ENCODE data around the gene MAB21L3.

The MAB21L3 gene

DNA sequence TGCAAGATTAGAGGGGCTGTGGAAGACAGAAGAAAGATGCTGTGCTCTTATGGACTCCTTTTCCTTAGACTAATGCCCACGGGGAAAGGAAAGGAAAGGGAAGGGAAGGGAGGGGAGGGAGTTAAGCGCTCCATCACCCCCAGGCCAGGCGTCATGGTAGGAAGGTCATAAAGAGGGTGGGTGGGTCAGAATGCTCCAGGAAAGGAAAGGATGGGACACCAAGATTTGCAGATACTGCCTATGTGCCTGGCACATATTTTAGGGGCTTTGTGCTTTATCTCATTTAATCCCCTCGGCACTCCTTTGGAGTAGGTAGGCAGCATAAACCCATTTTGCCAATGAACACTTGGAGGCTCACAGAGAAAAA lies 41.4 kb downstream of the MAB21L3 start:
- no peaks in the 10 kb centered on the region for H3K4me1 ChIP-seq (ENCODE audit: insufficient read depth, low read length)
- H3K36me3 ChIP-seq (ENCODE audit: insufficient read depth, low read length) = no peaks in the 10 kb centered on the region
- no peak overlapping the region for H2AFZ ChIP-seq (ENCODE audit: low read depth, low read length)
- H3K27me3 ChIP-seq (ENCODE audit: insufficient read depth, low read length) = peaks cover 3% of the 10 kb centered on the region
- peak overlapping the region; percentile 29 for H3K4me3 ChIP-seq (ENCODE audit: low read length)
- H3K9me3 ChIP-seq (ENCODE audit: low read length) = no peaks in the 10 kb centered on the region

DNA sequence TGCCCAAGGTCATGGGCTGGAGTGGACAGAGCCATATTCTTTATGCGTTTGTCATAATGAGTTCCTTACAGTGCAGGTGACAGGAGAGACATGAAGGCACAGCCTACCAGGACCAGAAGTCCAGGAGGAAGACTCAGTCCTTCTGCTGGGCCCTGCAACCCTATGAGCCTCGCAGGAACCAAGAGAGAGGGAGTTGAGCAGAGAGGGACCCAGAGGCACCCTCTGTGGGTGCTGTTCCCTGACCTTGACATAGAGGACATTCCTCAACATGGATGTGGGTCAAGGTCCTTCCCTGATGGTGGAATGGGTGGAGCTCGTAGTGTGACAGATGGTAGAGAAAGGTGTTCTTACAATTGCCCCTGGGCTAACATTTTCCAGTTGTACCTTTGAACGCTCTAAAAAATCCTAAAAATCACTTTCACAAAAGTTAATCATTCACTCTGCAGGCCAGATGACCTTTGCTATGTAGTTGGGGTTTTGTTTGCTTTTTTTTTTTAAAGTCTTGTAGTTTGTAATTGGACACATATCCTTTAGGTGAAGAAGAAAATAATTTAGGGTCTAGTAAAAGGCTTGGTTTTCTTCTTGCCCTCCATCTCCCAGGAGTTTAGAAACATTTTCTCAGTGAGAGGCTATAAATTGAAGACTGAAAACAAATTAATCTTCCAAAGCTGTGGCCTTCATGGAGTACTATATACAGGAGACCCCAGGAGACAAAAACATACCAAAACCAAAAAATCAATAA lies 41.9 kb downstream of the MAB21L3 start:
- H2AFZ ChIP-seq (ENCODE audit: low read depth, low read length) = no peak overlapping the region
- H3K4me1 ChIP-seq (ENCODE audit: insufficient read depth, low read length) = no peaks in the 10 kb centered on the region
- H3K27me3 ChIP-seq (ENCODE audit: insufficient read depth, low read length) = peaks cover 3% of the 10 kb centered on the region
- H3K9me3 ChIP-seq (ENCODE audit: low read length) = no peaks in the 10 kb centered on the region
- no peak overlapping the region for H3K4me3 ChIP-seq (ENCODE audit: low read length)
- H3K36me3 ChIP-seq (ENCODE audit: insufficient read depth, low read length) = no peaks in the 10 kb centered on the region

DNA sequence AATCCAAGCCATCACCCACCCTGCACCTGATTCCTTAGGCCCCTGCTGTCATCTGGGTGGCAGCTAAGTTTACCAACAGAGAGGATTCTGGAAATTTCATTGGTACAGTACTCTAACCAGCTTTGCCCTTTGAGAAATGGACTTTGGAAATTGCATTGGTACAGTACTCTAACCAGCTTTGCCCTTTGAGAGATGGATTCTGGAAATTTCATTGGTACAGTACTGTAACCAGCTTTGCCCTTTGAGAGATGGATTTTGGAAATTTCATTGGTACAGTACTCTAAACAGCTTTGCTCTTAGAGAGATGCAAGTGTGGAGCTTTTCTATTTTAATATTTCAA lies 42.5 kb downstream of the MAB21L3 start:
- no peak overlapping the region for H3K4me3 ChIP-seq (ENCODE audit: low read length)
- H3K27me3 ChIP-seq (ENCODE audit: insufficient read depth, low read length) = peaks cover 3% of the 10 kb centered on the region
- no peaks in the 10 kb centered on the region for H3K36me3 ChIP-seq (ENCODE audit: insufficient read depth, low read length)
- no peaks in the 10 kb centered on the region for H3K9me3 ChIP-seq (ENCODE audit: low read length)
- H3K4me1 ChIP-seq (ENCODE audit: insufficient read depth, low read length) = no peaks in the 10 kb centered on the region
- H2AFZ ChIP-seq (ENCODE audit: low read depth, low read length) = no peak overlapping the region

DNA sequence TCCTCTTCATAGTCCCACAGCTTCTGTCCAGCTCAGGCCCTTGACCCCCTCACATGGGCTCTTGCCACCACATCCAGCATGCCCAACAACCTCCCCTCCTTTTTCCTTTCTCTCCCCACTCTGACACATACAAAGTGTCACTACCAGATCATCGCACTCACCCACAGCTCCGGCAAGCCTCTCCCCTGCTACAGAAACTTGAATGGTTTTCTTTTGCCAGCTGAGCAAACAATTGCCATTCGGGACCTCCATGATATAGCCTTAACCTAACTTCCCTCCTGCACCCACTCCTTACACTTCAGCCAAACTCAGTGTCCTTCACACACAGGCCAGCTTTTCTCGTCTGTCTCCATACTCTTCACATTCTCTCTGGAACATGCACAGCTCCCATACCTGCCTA lies 43.3 kb downstream of the MAB21L3 start:
- Histone ChIP-seq H3K27me3 (ENCODE audit: insufficient read depth, low read length) (peaks cover 3% of the 10 kb centered on the region), H3K36me3 (ENCODE audit: insufficient read depth, low read length) (no peaks in the 10 kb centered on the region), H3K9me3 (ENCODE audit: low read length) (no peaks in the 10 kb centered on the region), H3K4me1 (ENCODE audit: insufficient read depth, low read length) (no peaks in the 10 kb centered on the region), H3K4me3 (ENCODE audit: low read length) (no peak overlapping the region), H2AFZ (ENCODE audit: low read depth, low read length) (no peak overlapping the region)

DNA sequence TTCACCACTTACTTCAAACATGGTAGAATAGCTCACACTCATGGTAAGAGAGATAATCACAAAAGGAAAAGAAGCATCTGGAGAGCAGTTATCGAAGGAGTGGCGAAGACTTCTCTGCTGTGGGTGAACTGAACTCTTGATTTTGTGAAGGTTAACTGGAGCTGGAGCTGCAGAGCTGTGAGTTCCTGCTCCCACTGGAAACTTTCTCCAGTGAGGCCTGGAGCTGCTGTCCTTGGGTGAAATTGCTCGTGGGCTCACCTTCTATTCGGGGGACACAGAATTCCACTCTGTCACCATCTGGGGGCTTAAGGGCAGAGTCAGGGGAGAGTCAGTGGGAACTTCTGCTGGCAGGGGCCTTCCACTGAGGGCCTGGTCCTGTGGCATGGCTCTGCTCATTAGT lies 45.9 kb downstream of the MAB21L3 start:
- H3K36me3 ChIP-seq (ENCODE audit: insufficient read depth, low read length) = no peaks in the 10 kb centered on the region
- H3K4me3 ChIP-seq (ENCODE audit: low read length) = no peak overlapping the region
- H3K27me3 ChIP-seq (ENCODE audit: insufficient read depth, low read length) = peaks cover 3% of the 10 kb centered on the region
- no peaks in the 10 kb centered on the region for H3K9me3 ChIP-seq (ENCODE audit: low read length)
- no peak overlapping the region for H2AFZ ChIP-seq (ENCODE audit: low read depth, low read length)
- no peaks in the 10 kb centered on the region for H3K4me1 ChIP-seq (ENCODE audit: insufficient read depth, low read length)

DNA sequence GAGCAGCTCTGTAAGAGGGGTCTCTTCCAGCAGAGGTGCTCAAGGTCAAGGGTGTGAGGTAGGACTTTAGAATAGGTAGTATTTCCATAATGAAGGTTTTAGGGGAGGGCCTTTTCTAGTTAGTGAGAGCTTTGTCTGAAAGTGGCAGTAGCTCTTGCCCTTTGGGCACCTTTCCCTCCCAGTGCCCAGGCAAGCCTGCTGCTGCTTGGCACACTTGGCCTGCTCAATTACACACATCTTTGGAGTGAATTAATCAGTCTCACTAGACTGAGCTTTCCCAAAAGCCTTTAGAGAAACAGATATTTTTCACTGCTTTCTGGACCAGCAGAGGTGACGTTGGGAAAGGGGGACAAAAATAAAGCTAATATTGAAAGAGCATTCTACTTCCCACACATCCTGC lies 48.0 kb downstream of the MAB21L3 start:
- H3K27me3 ChIP-seq (ENCODE audit: insufficient read depth, low read length) = no peaks in the 10 kb centered on the region
- H3K4me1 ChIP-seq (ENCODE audit: insufficient read depth, low read length) = no peaks in the 10 kb centered on the region
- H3K36me3 ChIP-seq (ENCODE audit: insufficient read depth, low read length) = no peaks in the 10 kb centered on the region
- no peaks in the 10 kb centered on the region for H3K9me3 ChIP-seq (ENCODE audit: low read length)
- H3K4me3 ChIP-seq (ENCODE audit: low read length) = no peak overlapping the region
- H2AFZ ChIP-seq (ENCODE audit: low read depth, low read length) = no peak overlapping the region

DNA sequence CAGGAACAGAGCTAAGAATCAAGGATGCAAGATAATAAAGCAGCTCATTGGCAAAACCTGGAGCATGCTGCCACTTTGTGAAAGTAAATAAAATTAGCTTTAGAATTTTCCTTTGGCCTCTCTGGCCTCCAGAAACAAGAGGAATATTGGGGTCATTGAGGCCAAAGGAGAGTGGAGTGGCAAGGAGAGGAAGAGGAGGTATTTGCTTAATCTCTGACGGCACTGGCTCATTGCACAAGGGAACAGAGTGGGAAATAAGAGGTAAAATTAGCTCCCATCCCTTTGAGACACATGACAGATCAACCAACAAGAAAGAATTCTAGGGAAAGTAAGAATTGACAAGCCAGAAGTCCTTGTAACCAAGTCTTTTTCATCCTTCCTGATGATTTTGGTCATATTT lies 48.4 kb downstream of the MAB21L3 start:
- H3K9me3 ChIP-seq (ENCODE audit: low read length) = no peaks in the 10 kb centered on the region
- no peaks in the 10 kb centered on the region for H3K36me3 ChIP-seq (ENCODE audit: insufficient read depth, low read length)
- no peaks in the 10 kb centered on the region for H3K27me3 ChIP-seq (ENCODE audit: insufficient read depth, low read length)
- no peak overlapping the region for H2AFZ ChIP-seq (ENCODE audit: low read depth, low read length)
- H3K4me3 ChIP-seq (ENCODE audit: low read length) = no peak overlapping the region
- no peaks in the 10 kb centered on the region for H3K4me1 ChIP-seq (ENCODE audit: insufficient read depth, low read length)

DNA sequence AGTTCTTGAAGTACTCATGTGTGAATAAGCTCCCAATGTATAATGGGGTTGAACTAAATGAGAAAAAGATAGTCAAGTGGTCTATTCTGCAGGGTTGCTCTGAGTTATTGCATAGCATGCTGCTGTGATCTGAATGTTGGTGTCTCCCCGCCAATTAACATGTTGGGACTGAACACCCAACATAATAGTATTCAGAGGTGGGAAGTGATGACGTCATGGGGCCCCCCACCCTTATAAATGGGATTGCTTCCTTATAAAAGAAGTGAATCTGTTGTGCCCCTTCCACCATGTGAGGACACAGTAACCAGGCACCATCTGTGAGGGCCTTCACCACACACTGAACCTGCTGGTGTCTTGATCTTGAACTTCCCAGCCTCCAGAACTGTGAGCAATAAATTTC lies 50.2 kb downstream of the MAB21L3 start:
- Histone ChIP-seq H3K4me3 (ENCODE audit: low read length) (no peak overlapping the region), H2AFZ (ENCODE audit: low read depth, low read length) (no peak overlapping the region), H3K27me3 (ENCODE audit: insufficient read depth, low read length) (peaks cover 3% of the 10 kb centered on the region), H3K9me3 (ENCODE audit: low read length) (no peaks in the 10 kb centered on the region), H3K4me1 (ENCODE audit: insufficient read depth, low read length) (no peaks in the 10 kb centered on the region), H3K36me3 (ENCODE audit: insufficient read depth, low read length) (no peaks in the 10 kb centered on the region)

DNA sequence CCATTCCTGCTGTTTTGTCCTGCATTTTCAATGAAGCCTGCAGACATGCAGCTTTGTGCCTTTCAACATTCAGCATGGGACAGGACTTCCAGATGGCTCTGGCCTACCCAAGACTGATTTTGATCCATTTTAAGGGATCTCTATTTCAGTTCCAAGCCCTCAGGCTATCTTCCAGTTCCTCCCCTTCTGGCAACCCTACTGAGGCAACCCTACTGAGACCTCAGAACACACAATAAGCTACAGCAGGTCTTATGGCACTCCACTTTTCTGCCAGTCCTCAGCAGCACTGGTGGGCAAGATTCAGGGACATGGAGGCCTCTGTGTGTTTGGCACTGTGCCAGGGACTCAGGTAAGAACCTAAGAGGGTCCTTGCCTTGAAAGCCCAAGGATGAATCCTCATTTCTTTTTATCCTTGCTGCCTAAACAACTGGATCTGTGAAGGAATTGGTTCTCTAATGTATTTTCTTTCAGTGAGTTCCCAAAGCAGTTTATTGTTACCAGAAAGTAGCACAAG lies 50.7 kb downstream of the MAB21L3 start:
- H3K4me3 ChIP-seq (ENCODE audit: low read length) = no peak overlapping the region
- no peaks in the 10 kb centered on the region for H3K9me3 ChIP-seq (ENCODE audit: low read length)
- no peak overlapping the region for H2AFZ ChIP-seq (ENCODE audit: low read depth, low read length)
- peaks cover 5% of the 10 kb centered on the region for H3K27me3 ChIP-seq (ENCODE audit: insufficient read depth, low read length)
- H3K36me3 ChIP-seq (ENCODE audit: insufficient read depth, low read length) = no peaks in the 10 kb centered on the region
- H3K4me1 ChIP-seq (ENCODE audit: insufficient read depth, low read length) = no peaks in the 10 kb centered on the region

DNA sequence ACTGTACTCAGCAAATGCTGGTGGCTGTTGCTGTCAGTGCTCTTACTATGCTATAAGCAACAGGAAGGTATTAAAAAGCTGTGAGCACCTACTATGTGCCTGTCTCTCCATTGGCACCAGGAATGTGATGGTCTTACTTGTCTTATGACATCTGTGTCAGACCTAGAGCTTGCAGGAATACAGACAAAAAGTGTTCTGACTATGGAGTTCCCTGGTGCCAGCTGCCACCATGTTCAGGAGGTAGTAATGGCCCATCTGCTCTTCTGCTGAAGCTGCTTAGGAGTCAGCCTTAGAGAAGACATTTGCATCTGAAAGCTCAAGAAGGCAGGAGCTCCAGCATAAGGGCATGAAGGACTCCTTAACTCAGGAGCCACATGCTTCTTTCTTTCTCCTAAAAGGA lies 52.3 kb downstream of the MAB21L3 start:
- H3K9me3 ChIP-seq (ENCODE audit: low read length) = no peaks in the 10 kb centered on the region
- H3K36me3 ChIP-seq (ENCODE audit: insufficient read depth, low read length) = no peaks in the 10 kb centered on the region
- H3K4me1 ChIP-seq (ENCODE audit: insufficient read depth, low read length) = no peaks in the 10 kb centered on the region
- H3K27me3 ChIP-seq (ENCODE audit: insufficient read depth, low read length) = peaks cover 18% of the 10 kb centered on the region
- H3K4me3 ChIP-seq (ENCODE audit: low read length) = no peak overlapping the region
- H2AFZ ChIP-seq (ENCODE audit: low read depth, low read length) = no peak overlapping the region

DNA sequence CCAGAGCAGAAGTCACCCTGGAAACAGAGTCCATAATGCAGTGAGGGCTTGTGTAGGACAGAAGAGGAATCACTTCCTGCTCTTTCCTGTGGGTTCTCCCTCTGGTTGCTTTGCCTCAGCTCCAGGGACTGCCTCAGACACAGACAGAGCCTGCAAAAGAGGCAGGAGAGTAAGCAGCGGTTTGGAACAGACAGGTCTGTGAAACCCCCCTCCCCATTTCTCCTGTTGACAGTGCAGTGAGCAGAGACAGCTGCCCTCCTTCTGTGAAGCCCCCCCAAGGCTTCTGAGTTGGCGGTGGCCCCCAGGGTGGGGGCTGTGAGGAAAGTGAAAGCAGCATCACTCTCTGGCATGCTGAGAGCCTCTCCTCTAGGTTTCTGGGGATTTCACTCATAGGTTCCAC lies 53.0 kb downstream of the MAB21L3 start:
- Histone ChIP-seq H3K4me3 (ENCODE audit: low read length) (no peak overlapping the region), H2AFZ (ENCODE audit: low read depth, low read length) (no peak overlapping the region), H3K36me3 (ENCODE audit: insufficient read depth, low read length) (no peaks in the 10 kb centered on the region), H3K9me3 (ENCODE audit: low read length) (no peaks in the 10 kb centered on the region), H3K27me3 (ENCODE audit: insufficient read depth, low read length) (peaks cover 24% of the 10 kb centered on the region), H3K4me1 (ENCODE audit: insufficient read depth, low read length) (no peaks in the 10 kb centered on the region)

DNA sequence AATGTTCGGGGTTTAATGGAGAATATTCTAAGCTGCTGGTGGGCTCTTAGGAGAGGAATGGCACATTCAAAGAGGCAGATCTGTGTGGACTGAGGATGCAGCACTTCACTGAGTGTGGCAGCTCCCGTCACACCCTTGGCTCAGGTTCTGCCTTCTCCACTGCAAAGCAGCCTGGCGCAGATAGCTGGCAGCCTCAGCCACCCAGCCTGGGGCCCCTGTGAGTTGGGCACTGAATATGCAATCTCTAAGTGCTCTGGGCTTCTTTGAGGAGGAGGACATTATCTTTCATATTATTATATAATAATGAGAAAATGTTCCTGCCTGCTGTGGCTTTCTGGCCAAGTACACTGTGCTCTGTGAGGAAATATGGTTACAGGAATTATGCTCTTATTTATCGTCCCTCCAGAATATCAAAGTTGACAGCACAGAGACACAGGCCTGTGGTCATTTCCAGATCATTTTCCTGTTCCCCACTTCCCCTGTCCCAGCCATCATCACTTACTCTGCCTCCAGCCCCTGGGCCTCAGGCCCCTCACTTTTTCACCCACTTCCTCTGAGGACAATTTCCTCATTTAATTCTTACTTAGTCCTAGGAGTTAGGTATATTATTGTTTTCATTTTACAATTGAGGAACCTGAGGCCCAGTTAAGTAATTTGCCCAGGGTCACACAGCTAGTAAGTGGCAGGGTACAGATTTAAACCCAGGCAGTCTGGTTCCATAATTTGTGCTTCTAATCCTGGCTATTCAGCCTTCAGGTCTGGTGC lies 53.6 kb downstream of the MAB21L3 start:
- peaks cover 28% of the 10 kb centered on the region for H3K27me3 ChIP-seq (ENCODE audit: insufficient read depth, low read length)
- H3K4me3 ChIP-seq (ENCODE audit: low read length) = no peak overlapping the region
- no peaks in the 10 kb centered on the region for H3K36me3 ChIP-seq (ENCODE audit: insufficient read depth, low read length)
- H3K4me1 ChIP-seq (ENCODE audit: insufficient read depth, low read length) = no peaks in the 10 kb centered on the region
- H2AFZ ChIP-seq (ENCODE audit: low read depth, low read length) = no peak overlapping the region
- H3K9me3 ChIP-seq (ENCODE audit: low read length) = no peaks in the 10 kb centered on the region

DNA sequence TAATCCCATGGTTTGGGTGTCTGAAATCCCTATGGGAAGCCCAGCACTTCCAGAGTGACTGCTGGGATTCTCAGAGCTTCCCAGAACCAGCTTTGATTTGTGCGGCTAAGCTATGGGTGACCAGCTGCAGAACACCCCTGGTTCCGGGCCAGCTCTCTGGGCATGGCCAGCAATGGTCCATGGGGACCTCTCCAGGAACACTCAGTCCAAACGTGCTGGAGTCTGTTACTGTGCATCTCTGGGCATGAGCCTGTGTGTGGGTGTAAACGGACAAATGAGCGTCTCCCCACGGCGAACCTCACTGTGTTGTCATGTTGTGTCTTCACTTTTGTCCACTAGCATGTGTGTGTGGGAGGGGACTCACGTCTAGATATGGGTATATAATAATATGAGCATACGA lies 54.4 kb downstream of the MAB21L3 start:
- Histone ChIP-seq H3K27me3 (ENCODE audit: insufficient read depth, low read length) (peaks cover 28% of the 10 kb centered on the region), H3K9me3 (ENCODE audit: low read length) (no peaks in the 10 kb centered on the region), H2AFZ (ENCODE audit: low read depth, low read length) (no peak overlapping the region), H3K4me3 (ENCODE audit: low read length) (no peak overlapping the region), H3K36me3 (ENCODE audit: insufficient read depth, low read length) (no peaks in the 10 kb centered on the region), H3K4me1 (ENCODE audit: insufficient read depth, low read length) (no peaks in the 10 kb centered on the region)

All from neuron (in vitro differentiated cells).